HG03558 (cell line): ENCODE results near the gene CAVIN1.

Experiments used
- ATAC-seq: cut with Tn5 transposase; IDR thresholded peaks from one replicate; pipeline ENCODE4 v1.9.1; 2021; ENCODE audit warnings: moderate number of reproducible peaks; ENCODE audit not compliant: unreplicated experiment; ENCODE audit errors: extremely low read depth

The CAVIN1 gene

DNA sequence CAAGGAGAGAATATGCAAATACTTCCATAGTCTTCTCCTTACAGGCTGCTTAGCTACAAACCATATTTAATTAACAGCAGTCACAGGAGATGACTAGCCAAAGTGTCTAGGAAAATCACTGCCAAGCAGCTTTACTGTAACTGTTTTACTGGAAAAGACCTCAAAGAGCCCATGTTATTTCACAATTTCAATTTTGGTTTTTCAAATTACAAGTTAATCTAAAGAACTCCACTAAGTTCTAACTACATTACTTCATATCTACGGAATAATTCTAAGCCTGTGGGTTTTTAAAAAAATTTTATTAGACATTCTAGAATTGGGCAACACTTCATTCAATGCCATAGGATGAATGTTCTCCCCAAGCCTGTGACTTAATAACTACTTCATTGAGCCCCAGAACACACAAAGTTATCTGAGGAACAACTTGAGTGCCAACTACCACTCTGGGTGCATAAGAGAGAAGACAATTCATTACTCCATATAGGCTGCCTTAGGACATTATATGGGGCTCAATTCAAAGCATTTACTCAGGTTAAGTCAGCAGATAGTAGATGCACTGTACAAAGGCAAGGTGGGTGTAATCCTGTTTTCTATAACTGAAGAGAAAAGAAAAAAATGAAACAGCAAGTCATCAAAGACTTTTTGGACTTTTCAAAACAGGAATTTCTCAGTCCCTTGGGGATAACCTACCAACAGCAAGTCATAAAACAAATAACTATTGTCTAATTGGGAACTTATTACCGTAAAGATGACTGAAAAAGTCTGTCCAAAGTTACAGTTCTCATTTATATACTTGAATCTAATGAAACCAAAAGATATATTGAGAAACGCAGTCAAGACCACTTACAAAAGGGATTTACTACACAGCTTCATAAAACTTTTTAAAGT is 67.9 kb downstream of the CAVIN1 start:
- no peak for ATAC-seq
